IgD-negative memory B cell (primary cell): ENCODE results near the gene DHFR. TPM values are rescaled to one million over a fixed set of nuclear protein-coding genes. Genes with fewer than 3 reads are reported as not detected.
"Not testable (repeated sequence)": the region's sequence is repeated elsewhere in the genome, so short reads cannot be mapped to it uniquely, and the experiment has no call there.

ENCODE experiments used
- H3K27ac Mint-ChIP-seq, 3 donors: one replicate each; pipeline ENCODE4 v1.8.0; 2020 to 2022; ENCODE audit warnings: mild to moderate bottlenecking in 3 of 3, mixed read lengths in 3 of 3, moderate library complexity in 1 of 3
- H3K27me3 Mint-ChIP-seq: one replicate; pipeline ENCODE4 v1.8.0; 2021; ENCODE audit warnings: mixed read lengths
- H3K36me3 Mint-ChIP-seq: one replicate; pipeline ENCODE4 v1.8.0; 2020; ENCODE audit warnings: mild to moderate bottlenecking, mixed read lengths
- H3K4me1 Mint-ChIP-seq, 3 donors: one replicate each; pipeline ENCODE4 v1.8.0; 2020 to 2022; ENCODE audit warnings: mixed read lengths in 3 of 3, mild to moderate bottlenecking in 1 of 3
- H3K4me3 Mint-ChIP-seq, 4 donors: one replicate each; pipeline ENCODE4 v1.8.0; 2020 to 2022; ENCODE audit warnings: mild to moderate bottlenecking in 4 of 4, mixed read lengths in 4 of 4, moderate library complexity in 3 of 4
- H3K9me3 Mint-ChIP-seq, 3 donors: one replicate each; pipeline ENCODE4 v1.8.0; 2020 to 2021; ENCODE audit warnings: mixed read lengths in 3 of 3, mild to moderate bottlenecking in 1 of 3
- polyA plus RNA-seq: library from polyadenylated mRNA; unstranded; fragments of 300-500 nt; fragmentation: Illumina TruSeq; gene quantifications from one replicate; pipeline ENCODE4 v1.2.3, GENCODE V29; 2021

Gene DHFR
- polyA plus RNA-seq, 1 donor from 2014 or later = 4.2 TPM

DNA sequence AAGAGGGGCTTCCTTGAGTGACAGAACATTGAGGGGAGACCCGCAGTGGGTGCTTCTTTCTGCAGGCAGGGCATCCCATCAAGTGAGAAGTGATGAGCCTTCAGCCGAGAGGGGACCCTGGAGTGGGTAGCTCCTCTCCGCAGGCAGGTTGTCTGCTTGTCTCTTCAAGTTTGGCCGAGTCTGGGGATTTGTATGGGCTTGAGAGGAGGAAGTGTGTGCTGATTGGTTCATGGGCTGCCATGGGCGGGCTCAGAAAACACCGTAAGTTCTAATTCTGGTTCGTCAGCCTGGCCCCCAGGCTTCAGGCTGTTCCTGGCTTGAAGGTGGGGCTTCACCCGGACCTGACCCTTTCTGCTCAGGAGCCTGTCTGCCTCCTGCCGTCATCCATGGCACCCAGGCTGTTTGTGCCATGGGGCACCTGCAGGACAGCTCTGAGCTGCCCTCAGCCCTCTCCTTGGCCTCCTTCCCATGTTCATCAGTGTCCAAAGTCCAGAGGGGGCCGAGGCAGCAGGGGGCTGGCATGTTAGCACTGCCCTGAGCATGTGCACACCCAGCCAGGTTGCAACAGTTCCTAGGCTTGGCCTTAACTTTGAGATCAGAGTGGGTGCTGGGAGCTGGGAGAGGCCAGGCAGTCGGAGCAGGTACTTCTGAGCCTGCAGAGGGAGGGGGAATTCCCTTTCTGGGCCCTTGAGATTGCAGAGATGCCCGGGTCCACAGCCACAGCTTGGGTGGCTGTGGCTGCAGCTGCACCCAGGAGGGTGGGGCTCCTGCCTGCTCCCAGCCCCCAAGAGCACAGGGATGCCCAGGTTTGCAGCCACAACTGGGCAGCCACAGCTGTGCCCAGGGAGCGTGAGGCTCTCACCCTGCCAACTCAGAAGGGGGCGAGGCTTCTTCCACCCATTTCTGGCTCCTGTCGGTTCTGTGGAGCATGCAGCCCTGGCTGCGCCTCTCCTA, 13.5 kb upstream of the DHFR start:
- Mint-ChIP-seq H3K9me3 (no peaks in the 10 kb centered on the region), H3K36me3 (peaks cover 2% of the 10 kb centered on the region), H3K27me3 (no peaks in the 10 kb centered on the region), H3K4me3 (peak overlapping the region; percentile 70 to 87 (median 80)), H3K27ac (peak overlapping the region; percentile 55 to 93 (median 55)), H3K4me1 (peaks cover 10 to 20% (median 12%) of the 10 kb centered on the region in 3 donors)

DNA sequence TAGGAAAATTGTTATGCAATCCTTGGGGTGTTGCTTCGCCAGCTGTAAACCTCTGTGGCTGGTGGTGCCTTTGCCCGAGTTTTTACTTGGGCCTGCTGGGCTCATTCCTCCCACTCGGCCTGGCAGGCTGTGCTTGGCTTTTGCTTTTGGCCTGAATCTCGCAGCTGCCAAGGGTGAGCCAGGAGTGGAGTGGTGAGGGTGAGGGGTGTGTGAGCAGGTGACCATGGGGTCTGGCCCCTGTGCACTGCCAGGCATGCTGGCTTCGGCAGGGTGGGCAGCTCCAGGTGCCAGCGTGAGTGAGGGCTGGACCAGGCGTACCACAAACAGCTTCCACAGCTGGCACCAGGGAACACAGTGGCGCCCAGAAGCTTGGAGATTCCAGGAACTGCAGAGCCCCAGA, 12.6 kb upstream of the DHFR start:
- Mint-ChIP-seq H3K9me3 (no peaks in the 10 kb centered on the region), H3K36me3 (peaks cover 2% of the 10 kb centered on the region), H3K27ac (peak overlapping the region in 1 of 3 donors; percentile 76), H3K27me3 (no peaks in the 10 kb centered on the region), H3K4me3 (no peak overlapping the region), H3K4me1 (peaks cover 10 to 20% (median 12%) of the 10 kb centered on the region in 3 donors)

DNA sequence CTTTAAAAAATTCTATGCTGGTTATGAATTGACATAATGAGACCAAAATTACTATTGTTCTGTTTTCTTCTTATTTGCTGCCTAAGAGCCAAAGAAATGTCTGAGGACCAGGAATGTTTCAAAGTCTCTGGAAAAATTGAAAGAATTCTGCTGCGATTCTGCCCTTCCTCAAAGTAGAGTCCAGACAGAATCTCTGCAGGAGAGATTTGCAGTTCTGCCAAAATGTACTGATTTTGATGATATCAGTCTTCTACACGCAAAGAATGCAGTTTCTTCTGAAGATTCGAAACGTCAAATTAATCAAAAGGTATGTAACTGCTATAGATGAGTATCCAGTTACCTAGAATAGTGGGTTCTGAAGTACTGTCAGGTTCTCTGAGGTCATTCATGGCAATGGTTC, 10.3 kb upstream of the DHFR start:
- Mint-ChIP-seq H3K9me3 (no peaks in the 10 kb centered on the region), H3K27me3 (no peaks in the 10 kb centered on the region), H3K36me3 (peaks cover 11% of the 10 kb centered on the region), H3K4me3 (no peak overlapping the region), H3K27ac (no peak overlapping the region), H3K4me1 (peaks cover 9 to 16% (median 12%) of the 10 kb centered on the region in 3 donors)

DNA sequence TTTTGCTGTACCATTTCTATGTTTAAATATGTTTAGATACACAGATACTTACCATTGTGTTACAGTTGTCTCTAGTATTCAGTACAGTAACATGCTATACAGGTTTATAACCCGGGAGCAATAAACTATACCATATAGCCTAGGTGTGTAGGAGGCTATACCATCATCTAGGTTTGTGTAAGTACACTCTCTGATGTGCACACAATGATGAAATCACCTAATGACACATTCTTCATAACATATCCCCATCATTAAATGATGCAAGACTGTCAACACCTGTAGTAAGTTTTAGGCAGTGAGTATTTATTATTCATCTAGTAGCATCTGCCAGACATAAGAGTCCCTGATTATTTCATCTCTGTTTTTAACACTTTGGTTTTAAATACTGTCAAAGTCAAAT, 7.3 kb upstream of the DHFR start:
- Mint-ChIP-seq H3K27me3 (no peaks in the 10 kb centered on the region), H3K9me3 (no peaks in the 10 kb centered on the region), H3K36me3 (peaks cover 15% of the 10 kb centered on the region), H3K4me1 (peaks cover 2 to 10% (median 3%) of the 10 kb centered on the region in 3 donors), H3K27ac (no peak overlapping the region), H3K4me3 (no peak overlapping the region)

DNA sequence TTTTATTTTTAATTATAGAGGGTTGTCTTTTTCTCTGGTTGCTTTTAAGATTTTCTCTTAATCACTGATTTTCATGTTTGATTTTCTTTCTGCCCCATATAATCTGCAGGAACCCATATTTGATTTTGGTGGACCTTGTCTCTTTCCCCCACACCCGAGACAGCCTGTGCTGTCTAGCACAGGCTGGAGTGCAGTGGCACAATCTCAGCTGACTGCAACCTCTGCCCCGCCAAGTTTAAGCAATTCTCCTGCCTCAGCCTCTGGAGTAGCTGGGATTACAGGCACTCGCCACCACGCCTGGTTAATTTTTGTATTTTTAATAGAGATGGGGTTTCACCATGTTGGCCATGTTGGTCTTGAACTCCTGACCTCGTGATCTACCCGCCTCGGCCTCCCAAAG, 5.9 kb upstream of the DHFR start:
- H3K4me3 Mint-ChIP-seq, H3K27ac Mint-ChIP-seq, H3K27me3 Mint-ChIP-seq, H3K4me1 Mint-ChIP-seq, H3K9me3 Mint-ChIP-seq: not testable (repeated sequence)
- H3K36me3 Mint-ChIP-seq = peaks cover 15% of the 10 kb centered on the region

DNA sequence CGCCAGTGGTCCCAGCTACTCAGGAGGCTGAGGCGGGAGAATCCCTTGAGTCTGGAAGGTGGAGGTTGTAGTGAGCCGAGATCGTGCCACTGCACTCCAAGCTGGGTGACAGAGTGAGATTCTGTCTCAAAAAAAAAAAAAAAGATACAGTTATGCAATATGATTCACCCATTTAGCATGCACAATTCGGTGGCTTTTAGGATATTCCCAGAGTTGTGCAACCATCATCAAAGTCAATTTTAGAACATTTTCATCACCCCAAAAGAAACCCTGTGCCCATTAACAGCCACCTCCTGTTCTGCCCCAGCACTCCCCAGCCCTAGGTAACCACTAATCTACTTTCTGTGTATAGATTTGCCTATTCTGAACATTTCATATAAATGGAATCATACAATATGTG, 4.3 kb upstream of the DHFR start:
- no peaks in the 10 kb centered on the region for H3K27me3 Mint-ChIP-seq
- no peaks in the 10 kb centered on the region for H3K9me3 Mint-ChIP-seq
- H3K4me3 Mint-ChIP-seq = peak overlapping the region in 1 of 4 donors; percentile 7
- H3K4me1 Mint-ChIP-seq = peaks cover 5 to 11% (median 6%) of the 10 kb centered on the region in 3 donors
- H3K27ac Mint-ChIP-seq = no peak overlapping the region
- peaks cover 14% of the 10 kb centered on the region for H3K36me3 Mint-ChIP-seq

DNA sequence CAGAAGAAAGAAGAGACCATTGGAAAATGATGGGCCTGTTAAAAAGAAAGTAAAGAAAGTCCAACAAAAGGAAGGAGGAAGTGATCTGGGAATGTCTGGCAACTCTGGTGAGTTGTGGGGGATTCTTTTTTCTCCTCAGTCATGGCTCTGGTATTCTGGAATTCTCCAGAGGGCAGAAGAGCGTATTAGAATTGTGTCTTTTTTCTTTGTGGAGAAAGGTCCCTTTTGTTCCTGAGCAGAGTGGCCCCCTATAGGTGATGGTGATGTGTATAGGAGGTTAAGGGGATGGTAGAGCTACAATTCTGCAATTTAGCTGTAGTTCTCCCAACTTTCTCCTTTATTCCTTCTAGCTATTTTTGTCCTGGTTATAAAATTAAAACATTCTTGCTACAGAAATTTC, 1.6 kb upstream of the DHFR start:
- H3K9me3 Mint-ChIP-seq = no peaks in the 10 kb centered on the region
- H3K27me3 Mint-ChIP-seq = no peaks in the 10 kb centered on the region
- peaks cover 9 to 21% (median 16%) of the 10 kb centered on the region in 3 donors for H3K4me1 Mint-ChIP-seq
- H3K27ac Mint-ChIP-seq = peak overlapping the region in 2 of 3 donors; percentile 43 to 93
- peak overlapping the region in 1 of 4 donors; percentile 38 for H3K4me3 Mint-ChIP-seq
- peaks cover 14% of the 10 kb centered on the region for H3K36me3 Mint-ChIP-seq

DNA sequence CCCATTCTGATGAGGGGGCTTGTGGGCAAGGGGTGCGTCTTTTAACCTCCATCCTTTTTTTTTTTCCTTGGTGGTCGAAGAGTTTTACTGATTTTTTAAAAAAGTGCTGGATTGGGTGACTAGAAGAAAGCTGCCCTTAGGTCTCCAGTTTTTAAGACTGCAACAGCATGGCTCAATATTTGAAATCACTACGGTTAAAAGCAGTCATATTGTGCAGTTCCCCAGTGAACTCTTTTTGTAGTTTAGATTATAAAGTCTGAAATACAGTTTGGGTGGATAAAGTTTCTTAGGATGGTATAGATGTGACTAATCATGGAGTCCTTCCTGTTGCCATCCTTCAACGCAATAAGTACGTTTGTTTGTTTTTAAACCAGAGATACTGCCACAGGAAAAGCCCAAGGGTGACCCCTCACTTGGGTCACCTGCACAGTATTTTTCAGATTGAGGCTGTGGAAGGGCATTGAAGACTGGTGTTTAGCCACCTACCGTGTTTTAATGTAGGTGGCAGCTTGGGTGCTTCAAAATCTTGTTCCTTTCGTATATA, 520 bp upstream of the DHFR start:
- Mint-ChIP-seq H3K27me3 (no peaks in the 10 kb centered on the region), H3K9me3 (no peaks in the 10 kb centered on the region), H3K36me3 (peaks cover 8% of the 10 kb centered on the region), H3K4me1 (peaks cover 9 to 21% (median 16%) of the 10 kb centered on the region in 3 donors), H3K27ac (peak overlapping the region; percentile 84 to 96 (median 93)), H3K4me3 (peak overlapping the region; percentile 89 to 96 (median 91))

DNA sequence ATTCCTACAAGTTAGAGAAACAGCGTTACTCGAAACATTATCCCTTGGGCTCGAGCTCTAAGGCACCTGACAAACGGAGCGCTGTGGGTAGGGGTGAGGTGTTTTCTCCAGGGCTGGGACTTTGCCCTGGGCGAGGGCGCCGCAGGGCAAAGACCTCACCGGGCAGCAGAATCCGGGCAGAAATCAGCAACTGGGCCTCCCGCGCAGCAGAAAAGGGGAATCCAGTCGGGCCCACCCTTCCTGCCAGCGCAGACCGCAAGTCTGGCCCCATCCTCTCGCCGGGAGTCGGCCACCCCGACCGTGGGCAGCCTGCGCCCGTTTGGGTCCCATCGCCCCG, 761 bp downstream of the DHFR start:
- H3K27ac Mint-ChIP-seq = peak overlapping the region in 2 of 3 donors; percentile 39 to 96
- H3K36me3 Mint-ChIP-seq = peaks cover 2% of the 10 kb centered on the region
- H3K4me1 Mint-ChIP-seq = peaks cover 9 to 17% (median 16%) of the 10 kb centered on the region in 3 donors
- H3K9me3 Mint-ChIP-seq = no peaks in the 10 kb centered on the region
- no peaks in the 10 kb centered on the region for H3K27me3 Mint-ChIP-seq
- peak overlapping the region; percentile 86 to 92 (median 89) for H3K4me3 Mint-ChIP-seq

DNA sequence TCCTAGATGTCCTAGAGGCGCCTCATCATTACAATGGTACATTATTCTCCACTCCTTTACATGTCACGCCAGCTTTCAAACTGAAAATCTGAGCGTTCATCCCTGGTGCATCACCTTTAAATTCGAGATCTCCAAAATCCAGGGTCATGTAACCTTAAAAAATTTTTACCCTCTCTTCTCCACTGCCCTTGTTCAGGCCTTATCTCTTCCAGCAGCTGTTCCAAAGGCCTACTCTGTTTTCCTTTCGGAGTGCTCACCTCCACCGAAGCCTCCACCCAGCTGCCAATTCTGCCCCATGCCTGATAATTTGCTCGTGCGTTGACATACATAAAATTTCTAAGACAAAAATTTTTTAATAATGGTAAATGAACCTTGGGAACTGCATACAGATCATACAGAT, 1.3 kb downstream of the DHFR start:
- H3K9me3 Mint-ChIP-seq = no peaks in the 10 kb centered on the region
- H3K36me3 Mint-ChIP-seq = peaks cover 3% of the 10 kb centered on the region
- H3K27me3 Mint-ChIP-seq = no peaks in the 10 kb centered on the region
- peaks cover 9 to 17% (median 16%) of the 10 kb centered on the region in 3 donors for H3K4me1 Mint-ChIP-seq
- peak overlapping the region; percentile 86 to 92 (median 89) for H3K4me3 Mint-ChIP-seq
- H3K27ac Mint-ChIP-seq = peak overlapping the region in 1 of 3 donors; percentile 39

DNA sequence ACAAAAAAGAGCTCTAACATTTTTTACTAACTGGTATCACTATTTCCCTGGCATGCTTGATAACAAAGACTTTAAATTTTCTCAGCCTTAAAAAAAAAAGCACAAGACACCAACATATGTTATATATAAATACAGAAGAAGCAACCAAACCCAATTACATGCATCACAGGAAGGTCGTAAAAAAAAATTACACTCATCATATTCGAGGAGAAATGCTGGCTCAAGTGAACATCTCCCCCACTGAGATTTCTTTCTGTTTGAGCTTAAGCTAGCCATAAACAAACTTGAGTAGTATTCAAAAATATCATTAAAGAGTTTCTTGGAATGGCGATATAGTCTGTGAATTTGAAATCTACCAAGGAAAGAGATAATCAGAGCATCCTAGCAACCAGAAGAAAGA, 7.9 kb downstream of the DHFR start:
- Mint-ChIP-seq H3K27me3 (no peaks in the 10 kb centered on the region), H3K36me3 (peaks cover 15% of the 10 kb centered on the region), H3K9me3 (no peaks in the 10 kb centered on the region), H3K4me1 (peaks cover 0 to 9% (median 0%) of the 10 kb centered on the region in 3 donors), H3K27ac (no peak overlapping the region), H3K4me3 (no peak overlapping the region)

DNA sequence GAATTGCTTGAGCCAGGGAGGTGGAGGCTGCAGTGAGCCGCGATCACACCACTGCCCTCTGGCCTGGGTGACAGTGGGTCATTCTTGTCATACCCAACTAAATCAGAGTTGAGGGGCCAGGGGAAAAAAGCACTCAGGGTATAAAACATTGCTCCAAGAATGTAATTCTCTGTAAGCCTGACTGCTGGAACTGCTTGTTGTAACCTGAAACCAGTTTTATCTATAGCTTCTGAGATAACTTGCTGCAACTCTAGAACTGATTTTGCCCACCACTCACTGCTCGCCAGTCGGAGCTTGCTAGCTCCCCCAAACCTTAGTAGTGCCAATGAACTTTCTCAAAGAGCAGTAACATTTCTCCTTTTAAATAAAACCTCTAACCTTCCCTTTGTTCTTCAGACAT, 9.9 kb downstream of the DHFR start:
- Mint-ChIP-seq H3K27ac (peak overlapping the region in 1 of 3 donors; percentile 35), H3K36me3 (peaks cover 20% of the 10 kb centered on the region), H3K27me3 (no peaks in the 10 kb centered on the region), H3K4me3 (no peak overlapping the region), H3K4me1 (peaks cover 0 to 9% (median 0%) of the 10 kb centered on the region in 3 donors), H3K9me3 (no peaks in the 10 kb centered on the region)

DNA sequence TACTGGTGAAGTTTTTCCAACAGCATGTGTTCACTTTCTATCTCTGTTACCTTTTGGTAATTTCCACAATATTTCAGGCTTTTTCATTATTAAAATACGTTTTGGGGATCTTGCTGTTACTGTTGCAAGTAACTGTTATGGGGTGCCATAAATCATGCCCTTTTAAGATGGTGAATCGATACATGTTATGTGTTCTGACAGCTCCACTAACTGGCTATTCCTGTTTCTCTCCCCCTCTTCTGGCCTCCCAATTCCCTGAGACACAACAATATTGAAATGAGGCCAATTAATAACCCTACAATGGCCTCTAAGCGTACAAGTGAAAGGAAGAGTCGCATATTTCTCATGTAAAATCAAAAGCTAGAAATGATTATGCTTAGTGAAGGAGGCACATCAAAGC, 13.4 kb downstream of the DHFR start:
- no peak overlapping the region for H3K27ac Mint-ChIP-seq
- H3K36me3 Mint-ChIP-seq = peaks cover 19% of the 10 kb centered on the region
- peaks cover 0 to 4% (median 2%) of the 10 kb centered on the region in 3 donors for H3K4me1 Mint-ChIP-seq
- no peaks in the 10 kb centered on the region for H3K9me3 Mint-ChIP-seq
- no peak overlapping the region for H3K4me3 Mint-ChIP-seq
- H3K27me3 Mint-ChIP-seq = no peaks in the 10 kb centered on the region

DNA sequence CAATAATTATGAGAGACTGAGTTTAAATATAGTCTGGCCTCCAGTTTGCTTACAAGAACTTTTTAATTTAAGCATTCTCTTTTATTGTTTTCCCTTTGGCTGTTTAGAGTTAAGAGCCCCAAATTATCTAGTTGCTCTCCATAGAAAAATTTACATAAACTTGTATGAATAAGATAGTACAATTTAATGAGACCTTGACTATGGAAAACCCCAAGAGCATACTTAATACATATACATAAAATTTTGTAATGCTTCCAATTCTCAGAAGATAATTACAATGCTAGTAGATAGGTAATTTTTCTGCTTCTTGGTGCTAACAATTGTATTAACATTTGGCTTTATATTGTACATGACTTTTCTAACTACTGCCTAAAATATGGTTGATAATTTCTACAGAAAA, 20.6 kb downstream of the DHFR start:
- no peak overlapping the region for H3K27ac Mint-ChIP-seq
- peaks cover 0 to 2% (median 0%) of the 10 kb centered on the region in 3 donors for H3K4me1 Mint-ChIP-seq
- peaks cover 10% of the 10 kb centered on the region for H3K36me3 Mint-ChIP-seq
- no peak overlapping the region for H3K4me3 Mint-ChIP-seq
- H3K27me3 Mint-ChIP-seq = no peaks in the 10 kb centered on the region
- no peaks in the 10 kb centered on the region for H3K9me3 Mint-ChIP-seq

DNA sequence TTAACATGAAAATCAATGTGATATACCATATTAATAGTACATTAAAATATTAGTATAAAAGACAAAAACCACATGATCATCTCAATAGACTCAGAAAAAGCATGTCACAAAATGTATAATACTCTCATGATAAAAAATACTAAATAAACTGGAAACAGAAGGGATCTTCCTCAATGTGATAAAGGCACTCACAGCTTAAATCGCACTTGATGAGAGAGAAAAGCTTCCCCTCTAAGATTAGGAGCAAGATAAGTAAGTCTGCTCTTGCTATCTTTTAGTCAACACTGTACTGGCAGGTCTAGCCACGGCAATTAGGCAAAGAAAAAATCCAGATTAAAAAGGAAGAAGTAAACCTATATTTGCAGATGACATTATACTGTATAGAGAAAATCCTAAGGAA, 22.1 kb downstream of the DHFR start:
- Mint-ChIP-seq H3K9me3 (no peaks in the 10 kb centered on the region), H3K27ac (no peak overlapping the region), H3K36me3 (peaks cover 7% of the 10 kb centered on the region), H3K27me3 (no peaks in the 10 kb centered on the region), H3K4me1 (peaks cover 0 to 2% (median 0%) of the 10 kb centered on the region in 3 donors), H3K4me3 (no peak overlapping the region)
